Right kidney (tissue), 1 donor: Measurements from ENCODE around the gene SLC38A3.
A peak's percentile ranks its signal among the peaks of the same experiment; 100 is the strongest.
"Not testable (repeated sequence)": the region's sequence is repeated elsewhere in the genome, so short reads cannot be mapped to it uniquely, and the experiment has no call there.

Experiments
- DNase-seq: peaks from one replicate; pipeline ENCODE4 v3.0.0-alpha.2; 2016

The SLC38A3 gene

DNA sequence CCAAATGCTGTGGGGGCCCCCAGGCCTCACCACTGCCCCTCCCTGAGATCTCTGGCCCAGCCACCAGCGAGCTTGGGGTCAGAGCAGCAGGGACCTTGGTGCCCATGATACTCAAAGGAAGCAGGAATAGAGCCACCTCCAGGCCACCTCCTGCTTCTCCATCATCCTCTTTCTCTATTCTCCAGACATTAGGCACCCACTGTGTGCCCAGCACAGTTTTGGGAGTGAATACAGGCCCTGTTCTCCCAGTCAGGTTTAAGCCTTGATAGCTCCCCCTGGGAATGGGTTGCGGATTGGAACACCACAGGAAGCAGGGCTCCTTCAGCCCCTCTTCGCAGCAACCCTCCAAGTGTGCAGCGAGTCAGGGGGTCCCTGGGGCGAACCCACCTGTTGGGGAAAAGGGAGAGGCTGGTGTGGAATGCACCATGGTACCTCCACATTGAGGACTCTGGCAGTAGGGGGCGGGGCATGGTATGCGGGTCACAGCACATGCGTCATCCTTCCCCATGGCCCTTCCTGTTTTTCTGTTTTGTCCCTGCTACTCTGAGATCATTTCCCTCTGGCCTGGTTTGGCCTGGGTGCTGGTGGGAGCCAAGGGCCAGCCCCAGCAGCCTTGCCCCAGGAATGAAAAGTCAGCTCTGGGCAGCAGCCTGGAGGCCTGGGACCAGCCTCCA is 49.6 kb downstream of the SLC38A3 start:
- DNase-seq, result no peak

DNA sequence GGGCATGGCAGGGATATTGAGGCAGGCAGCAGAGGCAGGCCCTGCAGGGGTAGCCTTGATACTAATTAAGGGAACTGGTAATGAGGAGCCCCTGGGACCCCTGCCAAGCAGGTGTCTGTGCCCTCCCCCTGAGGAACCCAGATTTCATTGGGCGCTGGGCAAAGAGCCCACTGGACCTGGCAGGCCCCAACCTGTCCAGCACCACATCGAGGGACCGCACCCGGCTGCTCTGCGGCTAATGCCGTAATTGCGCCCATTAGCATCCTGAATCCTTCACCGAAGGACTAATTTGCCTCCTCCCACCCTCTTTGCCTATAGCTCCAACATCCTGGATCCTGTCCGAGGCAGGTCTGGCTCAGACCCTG is 50.2 kb downstream of the SLC38A3 start:
- DNase-seq, result no peak

DNA sequence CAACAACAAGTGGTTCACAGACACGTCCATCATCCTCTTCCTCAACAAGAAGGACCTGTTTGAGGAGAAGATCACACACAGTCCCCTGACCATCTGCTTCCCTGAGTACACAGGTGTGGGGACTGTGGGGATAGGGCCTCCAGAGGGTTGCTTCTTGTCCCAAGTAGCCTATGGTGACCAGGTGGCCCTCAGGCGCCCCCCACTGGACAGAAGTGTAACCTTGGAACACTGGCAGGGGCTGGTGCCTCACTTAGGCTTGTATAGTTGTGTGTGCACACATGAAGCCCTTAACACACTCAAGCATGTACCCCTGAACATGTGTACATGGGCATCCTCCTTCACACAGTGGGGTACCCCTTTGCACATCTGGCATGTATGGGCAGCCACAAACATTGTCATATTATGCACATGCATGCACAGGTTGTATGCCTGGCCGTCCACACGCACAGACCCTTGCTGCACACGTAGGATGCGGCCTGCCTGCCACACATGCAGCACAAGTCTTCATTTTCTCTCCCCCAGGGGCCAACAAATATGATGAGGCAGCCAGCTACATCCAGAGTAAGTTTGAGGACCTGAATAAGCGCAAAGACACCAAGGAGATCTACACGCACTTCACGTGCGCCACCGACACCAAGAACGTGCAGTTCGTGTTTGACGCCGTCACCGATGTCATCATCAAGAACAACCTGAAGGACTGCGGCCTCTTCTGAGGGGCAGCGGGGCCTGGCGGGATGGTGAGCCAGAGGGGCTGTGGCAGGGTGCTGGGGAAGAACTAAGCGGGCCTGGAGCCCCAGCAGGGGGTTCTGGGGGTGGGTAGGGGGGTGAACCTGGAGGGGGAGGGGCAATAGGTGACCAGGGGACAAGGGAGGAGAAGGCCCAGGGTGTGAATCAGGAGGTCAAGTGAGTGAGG is 52.2 kb downstream of the SLC38A3 start:
- DNase-seq, result no peak

DNA sequence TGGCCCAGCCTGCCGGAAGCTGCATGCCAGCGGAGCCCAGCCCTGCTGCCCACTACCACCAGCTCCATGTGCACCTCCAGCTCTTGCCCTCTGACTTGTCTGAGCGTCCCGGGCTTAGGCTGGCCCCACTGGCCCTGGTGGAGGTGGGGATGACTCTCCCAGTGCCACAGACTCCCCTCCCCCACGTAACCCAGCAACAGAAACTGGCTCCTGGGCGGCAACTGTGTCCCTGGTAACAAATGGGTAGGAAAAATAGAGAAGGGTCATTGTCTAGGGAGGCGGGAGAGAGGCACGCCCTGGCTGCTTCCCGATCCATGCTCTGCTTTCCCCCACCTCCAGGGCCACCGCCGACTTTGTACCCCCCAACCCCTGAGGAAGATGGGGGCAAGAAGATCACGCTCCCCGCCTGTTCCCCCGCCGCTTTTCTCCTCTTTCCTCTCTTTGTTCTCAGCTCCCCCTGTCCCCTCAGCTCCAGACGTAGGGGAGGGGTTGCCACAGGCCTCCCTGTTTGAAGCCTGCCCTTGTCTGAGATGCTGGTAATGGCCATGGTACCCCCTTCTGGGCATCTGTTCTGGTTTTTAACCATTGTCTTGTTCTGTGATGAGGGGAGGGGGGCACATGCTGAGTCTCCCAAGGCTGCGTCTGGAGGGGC is 53.1 kb downstream of the SLC38A3 start:
- no peak for DNase-seq

DNA sequence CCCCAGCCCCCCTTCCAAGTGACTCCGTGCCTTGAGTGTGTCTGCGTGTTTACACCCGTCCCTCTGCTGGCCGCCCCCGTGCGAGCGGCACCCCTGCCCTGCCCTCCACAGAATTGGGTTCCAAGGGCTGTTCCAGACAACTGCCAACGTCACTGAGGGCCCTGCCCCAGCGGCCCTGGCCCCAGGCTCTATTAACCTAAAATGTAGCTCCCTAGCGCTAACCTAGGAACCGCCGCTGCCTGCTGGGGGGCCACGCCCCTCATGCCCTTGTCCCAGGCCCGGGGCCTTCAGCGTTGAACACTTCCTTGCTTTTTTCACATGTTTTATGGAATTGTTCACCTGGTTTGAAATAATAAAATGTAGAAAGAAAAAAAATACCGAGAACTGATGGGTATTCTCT is 53.9 kb downstream of the SLC38A3 start:
- DNase-seq, result no peak

DNA sequence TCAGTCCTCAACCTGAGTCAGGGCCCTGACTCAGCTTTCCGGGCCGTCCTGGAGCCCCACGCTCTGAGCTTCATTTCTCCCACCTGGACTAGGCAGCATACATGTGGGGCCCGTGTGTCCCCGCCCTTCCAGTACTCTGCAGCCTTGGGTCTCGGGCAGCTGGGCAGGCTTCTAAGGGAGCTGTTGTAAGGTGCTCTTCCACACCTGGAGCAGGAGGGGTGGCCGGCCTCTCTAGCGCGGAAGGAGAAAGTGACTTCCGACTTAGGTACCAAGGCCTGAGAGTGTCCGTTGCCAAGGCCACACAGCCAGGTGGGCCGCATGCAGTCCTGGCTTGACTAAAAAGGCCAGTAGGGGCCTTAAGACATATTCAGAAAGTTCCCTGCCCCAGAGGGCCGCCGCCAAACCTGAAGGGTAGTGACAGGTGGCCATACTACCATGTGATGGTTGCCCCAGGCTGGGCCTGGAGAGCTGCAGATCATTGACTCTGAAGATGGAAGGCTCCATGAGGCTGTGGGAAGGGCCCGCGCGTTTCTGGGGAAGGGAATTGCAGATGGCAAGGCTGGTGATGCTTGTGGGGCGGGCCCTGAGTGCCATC is 54.5 kb downstream of the SLC38A3 start:
- DNase-seq, result no peak

DNA sequence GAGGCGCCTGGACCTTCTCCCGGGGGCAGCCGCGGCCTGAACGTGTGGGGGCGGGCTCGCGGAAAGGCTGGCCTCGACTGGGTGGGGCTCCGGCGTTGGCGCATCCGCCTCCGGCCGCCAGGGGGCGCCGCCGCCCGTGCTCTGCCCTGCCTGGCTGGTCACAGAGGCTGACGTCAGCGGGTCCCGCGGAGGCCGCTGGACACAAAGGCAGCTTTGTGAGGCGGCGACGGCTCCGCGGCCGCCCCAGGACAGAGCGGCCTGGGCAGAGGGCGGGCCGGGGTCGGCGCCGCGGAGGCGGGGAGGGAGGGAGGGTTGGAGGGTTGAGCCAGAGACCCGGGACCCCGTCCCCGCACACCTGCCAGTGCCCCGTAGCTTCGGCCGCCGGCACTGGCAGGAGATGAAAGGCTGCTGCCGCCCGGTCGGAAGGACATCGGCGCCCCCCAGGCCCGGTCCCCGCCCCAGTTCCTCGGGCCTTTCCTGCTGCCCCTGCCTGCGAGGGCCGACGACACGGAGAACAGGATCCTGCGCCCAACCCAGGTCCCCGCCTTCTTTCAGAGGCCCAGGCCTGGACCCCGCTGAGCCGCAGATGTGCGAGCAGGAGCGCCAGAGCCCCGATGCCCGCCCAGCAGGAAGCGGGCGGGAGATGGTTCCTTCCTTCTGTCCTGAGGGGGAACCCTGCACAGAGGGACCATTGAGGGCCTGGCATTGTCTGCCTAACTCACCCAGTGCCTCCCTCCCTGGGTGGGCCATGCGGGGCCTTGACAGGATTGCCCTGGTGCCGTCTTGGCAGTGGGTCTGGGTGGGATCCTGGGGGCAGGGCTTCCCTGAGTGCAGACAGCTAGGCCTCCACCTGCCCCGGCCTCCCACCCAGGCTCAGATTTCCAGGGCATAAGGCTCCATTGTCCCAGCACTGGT is 55.2 kb downstream of the SLC38A3 start:
- DNase-seq, result peak; percentile 94

DNA sequence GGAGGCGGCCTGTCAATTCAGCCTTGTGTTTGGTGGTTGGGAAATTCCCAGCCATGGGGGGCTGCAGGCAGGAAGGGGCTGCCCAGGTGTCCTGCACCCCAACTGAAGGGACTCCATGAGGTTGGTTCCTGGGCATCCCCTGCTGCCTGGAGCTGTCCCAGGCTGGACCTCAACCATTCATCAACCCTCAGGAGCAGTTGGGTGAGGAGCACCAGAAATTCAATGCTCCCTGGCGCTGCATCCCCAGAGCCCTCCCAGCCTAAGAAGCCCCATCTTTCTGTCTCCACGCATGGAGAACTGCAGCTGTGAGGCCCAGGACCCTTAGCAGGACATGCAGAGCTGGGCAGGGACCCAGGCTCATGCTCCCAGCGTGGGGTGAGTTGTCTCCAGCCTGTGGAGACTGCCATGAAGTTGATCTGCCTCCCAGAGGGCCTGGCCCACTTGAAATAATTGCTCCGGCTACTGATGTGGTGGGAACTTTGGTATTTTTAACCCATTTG is 55.9 kb downstream of the SLC38A3 start:
- DNase-seq, result no peak

DNA sequence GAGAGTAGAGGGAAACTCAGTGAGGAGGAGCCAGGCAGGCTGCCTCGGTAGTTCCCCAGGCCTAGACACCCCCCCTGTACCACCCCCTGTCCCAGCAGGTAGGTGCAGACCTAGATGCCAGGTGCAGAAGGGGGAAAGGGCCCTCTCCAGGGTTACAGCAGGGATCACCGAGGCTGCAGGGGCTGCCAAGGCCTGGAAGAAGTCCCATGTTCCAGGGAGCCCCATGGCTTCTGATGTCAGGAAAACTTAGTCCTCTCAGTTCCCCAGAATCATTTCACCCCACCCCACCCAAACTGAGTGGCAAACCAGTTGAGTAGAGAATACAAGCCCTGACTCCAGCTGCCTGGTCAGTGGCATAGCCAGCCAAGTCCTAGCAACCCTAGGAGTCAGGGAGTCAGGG is 56.4 kb downstream of the SLC38A3 start:
- no peak for DNase-seq

DNA sequence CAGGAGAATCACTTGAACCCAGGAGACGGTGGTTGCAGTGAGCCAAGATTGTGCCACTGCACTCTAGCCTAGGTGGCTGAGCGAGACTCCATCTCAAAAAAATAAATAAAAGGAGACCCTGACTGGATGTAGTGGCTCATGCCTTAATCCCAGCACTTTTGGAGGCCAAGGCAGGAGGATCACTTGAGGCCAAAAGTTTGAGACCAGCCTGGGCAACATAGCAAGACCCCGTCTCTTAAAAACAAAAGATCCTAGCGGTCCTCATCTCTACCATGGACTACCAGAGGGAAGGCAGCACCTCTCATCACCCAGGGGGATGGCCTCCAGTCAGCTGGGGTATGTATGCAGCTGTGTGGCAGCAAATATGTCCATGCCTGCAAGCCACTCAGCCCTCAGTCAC is 57.1 kb downstream of the SLC38A3 start:
- not testable (repeated sequence) for DNase-seq

DNA sequence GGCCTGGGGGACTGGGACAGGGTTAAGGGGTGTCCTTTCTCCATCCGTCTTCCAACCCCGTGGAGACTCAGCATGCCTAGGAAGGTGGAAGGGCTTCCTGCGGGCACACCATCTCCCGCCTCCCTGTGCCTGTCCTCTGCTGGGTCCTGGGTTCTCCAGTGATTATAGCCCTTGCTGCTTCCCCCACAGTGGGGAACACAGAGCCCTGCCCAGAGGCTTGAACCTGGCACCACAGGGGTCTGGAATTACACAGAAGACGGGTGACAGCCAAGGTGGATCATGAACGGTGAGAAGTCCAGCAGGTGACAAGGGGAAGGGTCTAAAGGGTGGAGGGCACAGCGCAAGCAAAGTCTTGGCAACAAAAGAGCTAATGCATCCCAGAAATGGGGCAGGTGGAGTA is 57.7 kb downstream of the SLC38A3 start:
- DNase-seq, result no peak

DNA sequence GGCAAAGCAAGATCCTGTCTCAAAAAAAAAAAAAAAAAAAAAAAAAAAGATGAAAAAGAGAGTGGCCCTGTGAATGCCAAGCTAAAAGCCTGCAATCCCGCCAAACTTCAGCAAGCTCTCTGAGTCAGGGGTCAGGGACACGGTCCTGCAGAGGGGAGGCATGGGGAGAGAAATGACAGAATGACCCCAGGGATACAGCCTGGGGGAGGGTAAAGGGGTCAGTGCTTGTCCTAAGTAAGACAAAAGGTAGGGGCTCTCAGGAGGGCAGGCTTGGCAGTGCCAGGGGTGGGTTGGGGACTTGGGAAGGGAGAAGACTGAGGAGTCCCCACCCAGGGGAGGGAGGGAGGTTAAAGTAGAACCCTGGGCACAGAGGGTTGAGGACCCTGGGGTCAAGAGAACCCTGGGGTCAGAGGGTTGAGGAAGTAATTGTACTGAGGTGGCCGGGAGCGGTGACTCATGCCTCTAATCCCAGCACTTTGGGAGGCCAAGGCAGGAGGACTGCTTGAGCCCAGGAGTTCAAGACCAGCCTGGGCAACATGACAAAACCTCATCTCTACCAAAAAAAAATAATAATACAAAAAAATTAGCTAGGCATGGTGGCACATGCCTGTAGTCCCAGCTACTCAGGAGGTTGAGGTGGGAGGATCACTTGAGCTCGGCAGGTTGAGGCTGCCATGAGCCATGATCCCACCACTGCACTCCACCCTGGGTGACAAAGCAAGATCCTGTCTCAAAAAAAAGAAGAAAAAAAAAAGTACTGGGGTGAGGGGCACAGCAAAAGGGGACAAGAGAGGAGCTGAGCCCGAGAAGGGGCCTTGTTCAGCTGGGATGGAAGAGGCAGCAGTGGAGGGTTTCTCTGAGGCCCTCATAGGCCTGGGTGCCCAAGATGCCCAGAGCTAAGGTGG is 58.7 kb downstream of the SLC38A3 start:
- no peak for DNase-seq

DNA sequence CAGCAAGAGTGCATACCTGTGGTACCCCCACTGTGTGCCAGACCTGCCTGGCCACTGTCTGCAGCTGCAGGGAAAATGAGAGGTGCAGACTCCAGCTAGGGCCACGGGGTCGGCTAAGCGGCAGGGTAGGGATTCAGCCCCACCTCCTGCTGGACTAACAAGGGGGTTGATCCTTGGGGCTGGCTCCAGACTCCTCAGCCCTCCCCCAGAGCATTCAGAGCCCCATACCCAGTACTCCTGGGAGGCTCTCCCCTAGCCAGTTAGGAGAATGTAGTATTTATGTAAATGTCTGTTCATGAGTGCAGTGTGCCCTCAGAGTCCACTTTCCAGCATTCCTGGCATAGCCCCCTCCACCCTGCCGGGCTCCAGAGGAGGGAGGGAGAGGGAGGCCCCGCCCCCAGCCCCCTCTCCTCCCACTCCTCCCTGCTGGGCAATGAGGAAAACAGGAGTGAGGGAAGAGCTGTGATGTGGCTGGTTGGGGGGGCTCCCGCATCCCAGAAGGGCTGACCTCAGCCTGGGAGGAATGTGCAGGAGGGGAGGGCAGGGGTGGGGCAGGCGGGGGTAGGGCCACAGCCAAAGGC is 59.4 kb downstream of the SLC38A3 start:
- peak; percentile 82 for DNase-seq

DNA sequence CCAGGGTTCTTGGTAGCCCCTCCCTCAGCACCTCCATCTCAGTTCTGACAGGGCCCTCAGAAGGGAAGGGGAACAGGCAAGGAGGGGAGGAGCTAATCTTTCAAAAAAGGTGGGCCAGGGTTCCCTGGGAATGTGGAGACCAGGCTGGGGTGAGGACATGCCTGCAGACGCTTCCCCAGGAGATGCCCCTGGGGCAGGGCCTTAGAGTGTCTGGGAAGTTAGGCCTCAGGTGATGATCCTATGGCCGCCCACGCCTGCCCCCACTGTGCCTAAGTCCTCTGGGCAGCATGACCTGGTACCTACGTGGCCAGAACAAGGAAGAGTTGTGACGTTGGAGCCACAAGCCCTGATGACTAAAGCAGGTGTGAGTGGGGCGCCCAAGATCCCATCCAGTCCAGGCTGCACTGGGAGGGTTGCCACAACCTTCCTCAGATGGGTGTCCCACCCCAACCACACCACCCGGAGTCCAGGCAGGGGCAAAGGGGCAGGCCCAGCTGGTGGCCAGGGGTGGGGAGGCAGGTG is 60.0 kb downstream of the SLC38A3 start:
- peak; percentile 69 for DNase-seq

DNA sequence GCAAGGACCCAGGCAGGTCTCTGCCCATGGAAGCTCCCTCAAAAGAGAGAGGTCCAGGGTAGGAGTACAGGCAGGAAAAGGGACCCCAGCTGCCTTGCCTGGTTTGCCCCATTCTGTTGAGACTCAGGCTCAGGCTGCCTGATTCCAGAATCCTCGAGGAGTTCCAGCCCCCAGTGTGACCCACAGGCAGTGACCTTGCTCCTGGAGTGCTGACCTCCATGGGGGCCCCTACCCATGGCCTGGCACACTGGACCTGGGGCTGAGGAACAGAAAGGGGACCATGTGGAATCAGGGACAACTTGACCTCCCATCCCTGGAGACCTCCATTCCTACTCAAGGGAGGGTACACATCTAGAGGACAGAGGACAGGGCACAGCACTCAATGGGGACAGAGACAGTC is 60.5 kb downstream of the SLC38A3 start:
- no peak for DNase-seq

DNA sequence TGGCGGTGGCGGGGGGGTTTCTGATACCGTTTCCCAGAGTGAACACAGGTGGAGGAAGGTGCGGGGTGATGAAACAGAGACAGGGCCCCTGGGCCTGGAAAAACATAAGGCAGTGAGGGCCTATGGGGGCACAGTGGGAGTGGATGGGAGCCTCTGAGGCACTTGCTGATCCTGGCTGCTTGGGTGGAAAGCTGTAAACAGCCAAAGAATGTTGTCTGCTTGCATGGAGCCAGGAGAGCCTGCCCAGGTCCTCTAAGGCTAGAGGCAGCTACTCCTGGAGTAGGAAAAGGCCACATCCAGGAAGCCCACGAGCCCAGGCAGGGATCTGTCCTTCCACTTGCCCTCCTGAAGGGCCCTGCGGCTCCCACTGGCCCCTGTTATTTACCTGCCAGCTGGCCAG is 60.9 kb downstream of the SLC38A3 start:
- DNase-seq, result no peak

DNA sequence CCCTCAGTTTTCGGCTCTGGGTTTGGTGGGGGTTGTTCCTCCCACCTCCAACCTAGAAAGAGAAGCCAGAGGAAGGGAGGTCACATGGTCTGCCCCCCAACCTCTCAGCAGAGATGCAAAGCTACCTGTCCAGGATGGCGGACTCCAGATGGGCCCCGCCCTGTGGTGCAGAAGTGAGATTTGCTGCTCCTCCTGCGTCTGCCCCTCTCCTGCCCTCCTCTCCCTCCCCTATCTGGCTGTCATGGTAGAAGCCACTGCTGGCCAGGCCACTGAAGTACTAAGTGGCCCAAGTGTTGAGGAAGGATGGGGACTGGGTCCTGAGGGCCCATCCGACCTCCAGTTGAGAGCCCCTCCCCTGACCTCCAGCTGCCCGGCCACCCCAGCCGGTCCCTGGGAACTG is 61.8 kb downstream of the SLC38A3 start:
- DNase-seq, result no peak

DNA sequence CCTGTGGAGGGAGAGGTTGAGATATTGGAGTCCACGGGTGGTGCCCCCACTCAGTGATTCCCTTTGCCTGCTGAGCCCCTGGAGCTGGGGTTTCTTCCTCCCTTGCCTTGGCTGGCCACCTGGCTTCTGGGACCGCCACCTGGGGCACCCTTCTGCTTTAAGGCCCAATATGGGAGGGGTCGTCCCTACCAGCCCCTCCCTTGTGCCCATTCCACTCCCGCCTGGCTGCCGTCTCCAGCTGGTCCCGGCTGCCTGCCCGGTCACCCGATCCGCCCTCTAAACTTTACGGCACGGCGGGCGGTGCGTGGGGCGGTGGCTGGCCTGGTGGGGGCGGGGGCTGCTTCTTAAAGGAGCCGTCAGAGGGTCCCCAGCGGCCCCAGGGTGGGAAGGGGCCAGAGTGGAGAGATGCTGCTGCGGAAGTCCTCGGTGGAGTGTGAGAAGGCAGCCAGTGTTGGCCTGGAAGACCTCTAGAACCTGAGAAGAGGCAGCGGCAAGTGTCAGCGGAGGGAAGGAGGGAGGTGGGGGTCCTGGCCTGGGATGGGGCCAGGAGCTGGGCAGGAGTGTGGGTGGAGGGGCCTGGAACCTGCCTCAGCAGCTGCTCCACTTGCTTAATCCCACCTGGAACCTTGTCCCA is 62.3 kb downstream of the SLC38A3 start:
- DNase-seq, result peak; percentile 70

DNA sequence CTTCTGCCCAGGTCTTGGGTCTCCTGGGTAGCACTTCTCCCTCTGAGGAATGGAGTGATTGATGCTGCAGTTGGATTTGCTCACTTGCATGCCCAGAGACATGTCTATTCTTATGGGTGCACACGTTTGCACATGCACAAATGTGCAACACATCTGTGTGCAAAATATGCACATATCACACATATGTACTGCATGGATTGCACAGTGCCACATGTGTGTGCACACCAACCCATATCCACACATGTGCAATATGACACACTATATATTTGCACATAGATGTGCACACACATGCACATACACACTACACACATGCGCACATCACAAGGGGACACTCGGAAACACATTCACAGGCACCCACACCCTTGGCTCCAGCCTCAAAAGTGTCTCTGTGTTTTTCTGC is 63.2 kb downstream of the SLC38A3 start:
- DNase-seq, result no peak
